D721Med (cell line): ENCODE results near the gene POP4.

Experiments used
- DNase-seq: peaks from one replicate; pipeline ENCODE4 v3.0.0; 2011; ENCODE audit warnings: low spot score; ENCODE audit not compliant: insufficient read length
- FAIRE-seq: peaks from 2 replicates; lab custom pipeline; 2011; peaks lifted over from hg19 to GRCh38; lab: Jason Lieb, UNC
- CTCF ChIP-seq: IDR thresholded peaks from 2 replicates; pipeline ENCODE4 v1.5.1; 2012; ENCODE audit warnings: mild to moderate bottlenecking, control low read depth; ENCODE audit not compliant: insufficient read depth; ENCODE audit errors: missing control alignments

POP4 gene

GRCh38 chr19:29603308-29603707 is 2.8 kb upstream of the POP4 start:
- FAIRE-seq (no peak), DNase-seq (no peak)
- no peak for TF ChIP-seq CTCF

- FAIRE-seq = no peak
Measured at GRCh38 chr19:29606420-29606747, 301 bp downstream of the POP4 start.

GRCh38 chr19:29609636-29610035 is 3.6 kb downstream of the POP4 start:
- FAIRE-seq (no peak), DNase-seq (no peak)
- no peak for TF ChIP-seq CTCF

More at GRCh38 chr19:29606420-29606747, 301 bp downstream of the POP4 start:
- no peak for DNase-seq
- no peak for TF ChIP-seq CTCF

GRCh38 chr19:29610213-29610573 is 4.1 kb downstream of the POP4 start:
- FAIRE-seq (no peak), DNase-seq (no peak)
- TF ChIP-seq CTCF = no peak

GRCh38 chr19:29610574-29611271 is 4.6 kb downstream of the POP4 start:
- TF ChIP-seq CTCF = peak; percentile 77
- FAIRE-seq (no peak), DNase-seq (peak; percentile 92)

GRCh38 chr19:29612121-29612520 is 6.0 kb downstream of the POP4 start:
- FAIRE-seq = no peak
- DNase-seq = no peak
- no peak for TF ChIP-seq CTCF

- no peak for DNase-seq
- TF ChIP-seq CTCF = no peak
- no peak for FAIRE-seq
Measured at GRCh38 chr19:29612801-29613595, 6.9 kb downstream of the POP4 start.
